ENCODE data around the gene SLC22A7.
"Not testable (repeated sequence)": the region's sequence is repeated elsewhere in the genome, so short reads cannot be mapped to it uniquely, and the experiment has no call there.

Gene SLC22A7

GRCh38 chr6:43284991-43285781, 12.9 kb upstream of the SLC22A7 start:
- no peak for DNase-seq

- DNase-seq: no peak
These were observed 12.2 kb upstream of the SLC22A7 start for GRCh38 chr6:43285832-43286231.

- DNase-seq: no peak
These were observed 11.5 kb upstream of the SLC22A7 start for GRCh38 chr6:43286456-43286979.

DNA sequence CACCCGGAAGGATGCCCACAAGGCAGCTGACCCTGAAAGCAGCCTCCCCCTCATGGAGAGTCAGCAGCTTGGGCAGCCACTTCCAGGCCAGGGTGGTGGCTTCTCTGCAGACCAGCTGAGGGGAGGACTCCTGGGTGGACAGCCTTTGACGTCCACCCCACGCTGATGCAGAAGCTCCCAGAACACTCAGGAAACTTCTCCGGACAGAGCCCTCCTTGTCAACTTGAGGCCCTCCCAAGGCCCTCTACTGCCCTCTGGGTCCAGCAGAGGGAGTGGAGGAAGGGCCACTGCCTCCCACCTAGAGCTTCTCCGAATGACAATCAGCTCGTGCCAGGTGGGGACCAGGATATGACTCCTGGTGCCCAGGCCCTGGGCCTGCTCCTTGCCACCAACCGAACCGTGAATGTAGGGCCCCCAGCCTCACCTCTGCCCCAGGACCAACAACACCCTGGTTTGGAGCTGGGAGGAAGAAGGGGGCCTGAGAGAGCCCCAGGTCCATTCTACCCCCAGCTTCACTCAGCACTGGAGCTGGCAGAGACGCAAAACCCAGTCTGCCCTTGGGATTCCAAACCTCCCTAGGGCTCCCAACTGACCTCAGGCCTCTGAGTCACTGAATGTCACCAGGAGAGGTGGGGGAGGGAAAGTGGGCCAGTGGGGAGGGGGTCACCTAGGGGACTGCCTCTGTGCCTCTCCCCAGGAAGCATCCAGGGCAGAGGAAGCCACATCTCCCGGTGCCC, 10.9 kb upstream of the SLC22A7 start:
- no peak for DNase-seq

- DNase-seq: no peak
These were observed 10.1 kb upstream of the SLC22A7 start for GRCh38 chr6:43287717-43288679.

GRCh38 chr6:43290339-43290904, 7.6 kb upstream of the SLC22A7 start:
- no peak for DNase-seq

- no peak for DNase-seq
These were observed 7.1 kb upstream of the SLC22A7 start for GRCh38 chr6:43290905-43291355.

GRCh38 chr6:43291708-43292107, 6.4 kb upstream of the SLC22A7 start:
- no peak for DNase-seq

DNA sequence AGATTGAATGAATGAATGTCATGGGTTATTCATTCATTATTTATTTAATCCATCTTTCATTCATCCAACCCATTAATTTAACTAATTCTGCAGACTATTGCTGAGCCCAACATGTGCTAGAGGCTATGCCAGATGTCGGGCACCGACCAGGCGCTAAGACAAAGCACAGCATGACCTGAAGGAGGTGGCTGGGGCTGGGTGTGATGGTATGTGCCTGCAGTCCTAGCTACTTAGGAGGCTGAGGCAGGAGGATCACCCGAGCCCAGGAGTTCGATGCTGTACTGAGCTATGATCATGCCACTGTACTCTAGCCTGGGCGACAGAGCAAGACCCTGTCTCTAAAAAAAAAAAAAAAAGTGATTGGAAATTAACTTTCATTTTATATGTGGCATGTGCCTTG, 5.7 kb upstream of the SLC22A7 start:
- DNase-seq: no peak

GRCh38 chr6:43292763-43293318, 5.2 kb upstream of the SLC22A7 start:
- no peak for DNase-seq

- DNase-seq: no peak
These were observed 4.4 kb upstream of the SLC22A7 start for GRCh38 chr6:43293698-43294097.

DNA sequence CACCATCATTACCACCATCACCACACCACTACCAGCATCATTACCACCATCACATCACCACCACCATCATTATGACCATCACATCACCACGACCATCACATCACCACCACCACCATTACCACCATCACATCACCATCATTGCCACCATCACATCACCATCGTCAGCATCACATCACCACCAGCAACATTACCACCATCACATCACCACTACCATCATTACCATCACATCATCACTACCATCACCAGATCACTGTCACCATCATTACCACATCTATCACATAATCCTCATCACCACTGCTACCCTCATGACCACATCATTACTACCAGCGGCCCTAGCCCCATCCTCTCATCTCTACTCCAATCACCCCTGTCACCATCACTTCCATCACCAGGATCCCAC, 3.5 kb upstream of the SLC22A7 start:
- no peak for DNase-seq

GRCh38 chr6:43295456-43295855, 2.6 kb upstream of the SLC22A7 start:
- DNase-seq: no peak

DNA sequence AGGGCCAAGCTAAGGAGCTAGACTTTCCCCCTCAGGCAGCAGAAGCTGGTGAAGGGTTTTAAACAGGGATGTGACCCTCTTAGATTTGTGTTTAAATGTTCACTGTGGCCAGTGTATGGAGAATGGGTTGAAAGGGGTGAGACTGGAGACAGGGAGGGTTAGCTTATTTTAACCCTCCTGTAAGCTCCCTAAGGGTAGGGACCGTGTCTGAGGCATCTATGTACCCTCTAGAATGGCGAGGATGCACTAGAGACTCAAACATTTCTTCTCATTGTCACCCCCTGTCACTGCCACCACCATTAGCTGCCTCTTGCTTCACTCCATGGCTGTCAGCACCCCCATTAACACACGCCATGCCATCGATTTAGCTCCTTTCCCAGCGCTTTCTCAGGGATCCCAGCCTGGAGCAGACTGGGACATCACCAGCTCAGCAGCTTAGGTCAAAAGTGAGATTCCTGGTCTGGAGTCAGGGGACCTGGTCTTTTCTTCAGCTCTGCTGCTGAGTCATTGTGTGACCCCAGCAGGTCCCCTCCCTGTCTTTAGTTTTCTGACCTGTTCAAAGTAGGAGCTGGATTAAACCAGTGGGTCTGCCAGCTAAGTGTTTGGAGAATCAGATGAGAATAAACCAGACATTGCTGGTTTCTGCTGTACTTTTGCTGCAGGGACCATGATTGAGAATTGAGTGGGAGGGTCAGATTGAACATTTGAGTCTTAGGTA, 1.1 kb upstream of the SLC22A7 start:
- DNase-seq: no peak

DNA sequence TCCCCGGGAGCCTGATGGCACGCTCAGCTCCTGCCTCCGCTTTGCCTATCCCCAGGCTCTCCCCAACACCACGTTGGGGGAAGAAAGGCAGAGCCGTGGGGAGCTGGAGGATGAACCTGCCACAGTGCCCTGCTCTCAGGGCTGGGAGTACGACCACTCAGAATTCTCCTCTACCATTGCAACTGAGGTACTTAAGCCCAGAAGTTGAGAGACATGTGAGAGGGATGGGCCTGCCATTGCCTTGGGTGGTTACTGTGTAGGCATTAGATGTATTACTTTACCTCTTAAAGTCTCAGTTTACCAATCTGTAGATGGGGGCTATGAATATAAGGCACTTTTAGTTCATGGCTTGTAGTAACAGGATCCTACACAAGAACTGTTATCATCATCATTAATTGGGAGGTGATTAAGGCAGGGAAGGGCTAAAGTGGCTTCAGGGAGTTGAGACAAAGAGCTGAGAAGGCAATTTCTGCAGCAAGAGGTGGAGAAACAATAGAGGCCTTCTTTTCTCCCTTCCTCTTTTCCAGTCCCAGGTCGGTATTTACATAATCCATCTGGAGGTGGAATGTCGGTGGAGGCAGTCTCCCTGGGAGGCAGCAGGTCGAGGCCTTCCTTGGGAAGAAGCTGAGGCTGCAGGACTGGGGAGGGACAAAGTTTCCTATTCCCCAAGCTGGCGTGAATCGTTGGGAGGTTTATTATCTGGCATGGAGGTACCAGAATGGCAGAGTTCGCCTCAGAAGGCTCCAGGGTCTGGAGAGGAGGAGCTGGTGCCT, 691 bp downstream of the SLC22A7 start:
- no peak for DNase-seq

DNA sequence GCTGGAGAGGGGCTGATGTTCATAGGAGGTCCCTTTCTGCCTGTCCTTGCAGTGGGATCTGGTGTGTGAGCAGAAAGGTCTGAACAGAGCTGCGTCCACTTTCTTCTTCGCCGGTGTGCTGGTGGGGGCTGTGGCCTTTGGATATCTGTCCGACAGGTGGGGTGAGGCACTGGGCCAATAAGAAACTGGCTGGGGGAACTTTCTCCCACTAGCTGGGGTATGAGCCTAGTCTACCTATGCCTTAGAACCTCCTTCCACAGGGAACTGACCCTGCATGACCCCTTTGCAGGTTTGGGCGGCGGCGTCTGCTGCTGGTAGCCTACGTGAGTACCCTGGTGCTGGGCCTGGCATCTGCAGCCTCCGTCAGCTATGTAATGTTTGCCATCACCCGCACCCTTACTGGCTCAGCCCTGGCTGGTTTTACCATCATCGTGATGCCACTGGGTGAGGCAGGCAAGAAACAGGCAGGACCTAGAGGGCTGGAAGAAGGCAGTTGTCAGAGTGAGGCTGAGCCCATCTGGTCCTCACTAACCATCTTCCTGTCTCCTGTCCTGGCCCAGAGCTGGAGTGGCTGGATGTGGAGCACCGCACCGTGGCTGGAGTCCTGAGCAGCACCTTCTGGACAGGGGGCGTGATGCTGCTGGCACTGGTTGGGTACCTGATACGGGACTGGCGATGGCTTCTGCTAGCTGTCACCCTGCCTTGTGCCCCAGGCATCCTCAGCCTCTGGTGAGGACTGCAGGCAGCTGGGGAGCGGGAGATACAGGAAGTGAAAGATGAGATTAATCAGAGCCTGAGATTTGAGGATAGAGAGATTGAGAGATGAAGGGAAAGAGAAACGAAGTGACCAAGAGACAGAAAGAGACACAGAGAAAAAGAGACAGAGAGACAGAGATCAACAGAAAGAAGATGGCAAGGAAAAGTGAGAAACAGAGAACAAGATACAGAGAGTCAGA, 1.6 kb downstream of the SLC22A7 start:
- no peak for DNase-seq

DNA sequence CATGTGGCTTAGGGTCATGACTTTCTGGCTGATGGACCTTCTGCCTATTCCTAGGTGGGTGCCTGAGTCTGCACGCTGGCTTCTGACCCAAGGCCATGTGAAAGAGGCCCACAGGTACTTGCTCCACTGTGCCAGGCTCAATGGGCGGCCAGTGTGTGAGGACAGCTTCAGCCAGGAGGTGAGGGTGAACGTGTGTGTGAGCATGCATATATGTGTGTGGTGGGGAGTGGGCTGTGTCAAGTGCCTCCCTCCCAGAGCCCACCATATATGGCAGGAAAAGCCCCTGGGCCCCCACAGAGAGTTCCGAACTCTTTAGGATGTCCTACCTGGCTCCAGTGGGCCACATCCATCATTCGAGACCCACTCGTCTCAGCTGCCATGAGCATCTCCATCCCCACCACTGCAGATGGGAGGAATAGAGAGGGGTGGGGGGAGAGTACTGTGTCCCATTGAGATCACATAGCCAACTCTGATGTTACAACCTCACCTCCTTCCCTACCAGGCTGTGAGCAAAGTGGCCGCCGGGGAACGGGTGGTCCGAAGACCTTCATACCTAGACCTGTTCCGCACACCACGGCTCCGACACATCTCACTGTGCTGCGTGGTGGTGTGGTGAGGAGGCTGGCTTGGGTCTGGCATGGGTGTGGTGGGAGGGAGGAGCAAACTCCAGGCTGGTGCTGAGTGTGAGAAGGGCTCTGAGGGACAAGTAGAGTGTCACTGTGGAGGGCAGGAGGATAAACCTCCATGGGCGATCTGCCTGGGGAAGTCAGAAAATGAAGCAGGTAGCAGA, 3.2 kb downstream of the SLC22A7 start:
- DNase-seq: no peak

GRCh38 chr6:43302126-43302525, 4.1 kb downstream of the SLC22A7 start:
- no peak for DNase-seq

DNA sequence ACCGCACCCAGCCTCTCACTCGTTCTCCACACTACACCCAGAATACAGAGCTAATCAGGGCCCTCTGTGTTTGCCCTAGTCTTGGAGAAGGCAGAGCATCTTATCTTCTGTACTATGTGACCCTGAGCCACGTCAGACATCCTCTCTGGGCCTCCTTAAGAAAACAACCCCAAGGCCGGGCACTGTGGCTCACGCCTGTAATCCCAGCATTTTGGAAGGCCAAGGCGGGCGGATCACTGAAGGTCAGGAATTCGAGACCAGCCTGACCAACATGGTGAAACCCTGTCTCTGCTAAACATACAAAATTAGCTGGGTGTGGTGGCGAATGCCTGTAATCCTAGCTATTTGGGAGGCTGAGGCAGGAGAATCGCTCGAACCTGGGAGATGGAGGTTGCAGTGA, 4.9 kb downstream of the SLC22A7 start:
- DNase-seq: not testable (repeated sequence)
